Measurements from ENCODE around the gene NIPA2. TPM values are rescaled to one million over a fixed set of nuclear protein-coding genes. Genes with fewer than 3 reads are reported as not detected.
A peak's percentile ranks its signal among the peaks of the same experiment; 100 is the strongest.

NIPA2 gene
- total and polyA plus RNA-seq, 2 of the 13 experiments (the other 11 are each of a cell fraction or from before 2014, with no cell fraction given) = 29.0 to 56.2 TPM

GRCh38 chr15:22913646-22914380 is 75.3 kb downstream of the NIPA2 start (continued):
- TF ChIP-seq SNAPC4 (CRISPR knock-in tag; IDR thresholded peaks at IDR 0.05) (no peak), HMG20B (CRISPR knock-in tag; conservative IDR thresholded peaks at IDR 0.05) (no peak), ZEB1 (IDR thresholded peaks at IDR 0.05; ENCODE audit: insufficient replicate concordance, low read depth) (no peak), ZNF644 (CRISPR knock-in tag; IDR thresholded peaks at IDR 0.05; ENCODE audit: low read depth) (no peak), SALL1 (CRISPR knock-in tag; IDR thresholded peaks at IDR 0.05) (peak; percentile 41; the same call in 1 of the 2 replicates), ZNF260 (CRISPR knock-in tag; IDR thresholded peaks at IDR 0.05; ENCODE audit: borderline replicate concordance, low read depth) (no peak), MTF2 (CRISPR knock-in tag; IDR thresholded peaks at IDR 0.05; ENCODE audit: borderline replicate concordance) (no peak), TBP (CRISPR knock-in tag; IDR thresholded peaks at IDR 0.05) (no peak), RFX1 (IDR thresholded peaks at IDR 0.05) (no peak), ZNF687 (CRISPR knock-in tag; IDR thresholded peaks at IDR 0.05) (peak; percentile 33), MED1 (CRISPR knock-in tag; IDR thresholded peaks at IDR 0.05) (no peak), ZNF577 (CRISPR knock-in tag; IDR thresholded peaks at IDR 0.05; ENCODE audit: borderline replicate concordance, low read depth) (no peak), RARG (CRISPR knock-in tag; IDR thresholded peaks at IDR 0.05; ENCODE audit: low read depth) (no peak), SOX5 (CRISPR knock-in tag; IDR thresholded peaks at IDR 0.05; ENCODE audit: borderline replicate concordance) (no peak), CERS6 (CRISPR knock-in tag; IDR thresholded peaks at IDR 0.05) (no peak), ZFP62 (CRISPR knock-in tag; IDR thresholded peaks at IDR 0.05) (no peak), HMGXB4 (CRISPR knock-in tag; IDR thresholded peaks at IDR 0.05; ENCODE audit: borderline replicate concordance in 1 of 2, low read depth in 1 of 2) (no peak), HNF4A (CRISPR knock-in tag; IDR thresholded peaks at IDR 0.05) (0 out of 2 replicates have a peak, but pooled peaks have one; percentile 13)
